K562 (cell line): ENCODE results near the gene SUFU. TPM values are rescaled to one million over a fixed set of nuclear protein-coding genes. Genes with fewer than 3 reads are reported as not detected.

Experiments used
- ATAC-seq: fragments of 200-7000 bp; cut with Tn5 transposase; 3 replicates; pipeline ENCODE4 v1.9.1; 2020; ENCODE audit warnings: moderate library complexity
- BruUV-seq: library from RNA; stranded (reverse); fragments of 400-500 nt; replicated peaks from 2 replicates; lab custom pipeline; 2021; lab: Mats Ljungman, UMichigan
- CTCF ChIA-PET: fragments of 300-600 bp; formaldehyde crosslinking; extraction: SDS; loops from one replicate; lab custom pipeline; 2021; ENCODE audit warnings: low intra/inter-chr PET ratio; lab: Yijun Ruan, JAX
- POLR2A ChIA-PET: fragments of 300-600, 350-650 bp; sonication (Branson Sonifier 250); formaldehyde crosslinking; extraction: SDS; loops from one replicate; lab custom pipeline; 2021; ENCODE audit warnings: antibody characterized with exemption, inconsistent platforms; lab: Yijun Ruan, JAX
- DNase-seq, 4 experiments: peaks; one replicate each; pipeline versions ENCODE4 v3.0.0 to v3.0.0-alpha.2; 2011 to 2018; ENCODE audit warnings: low spot score in 3 of 4, mixed read lengths in 3 of 4; ENCODE audit errors: extremely low read depth in 1 of 4
- FAIRE-seq: peaks from 2 replicates; lab custom pipeline; 2011; peaks lifted over from hg19 to GRCh38; lab: Jason Lieb, UNC
- H2AFZ ChIP-seq: 2 replicates; pipeline ENCODE4 v1.6.0; 2011; ENCODE audit warnings: low read depth, low read length, control low read depth, inconsistent platforms
- H3K27ac ChIP-seq: fragments of 200-600 bp; 3 replicates; pipeline ENCODE4 v1.8.0; 2011; ENCODE audit warnings: low read depth, mild to moderate bottlenecking, control low read depth, inconsistent platforms, low read length, moderate library complexity, mixed read lengths; ENCODE audit errors: extremely low read depth
- H3K27me3 ChIP-seq, 2 experiments: fragments of 300-600 bp in 1 of 2; 2 replicates in 1 of 2; 3 replicates in 1 of 2; pipeline versions ENCODE4 v1.6.0 to v1.8.0; 2011; ENCODE audit warnings: inconsistent platforms in 2 of 2, low read length in 2 of 2, mild to moderate bottlenecking in 1 of 2, mixed read lengths in 1 of 2, moderate library complexity in 1 of 2; ENCODE audit not compliant: control insufficient read depth in 2 of 2, insufficient read depth in 2 of 2
- H3K36me3 ChIP-seq: fragments of 300-600 bp; 3 replicates; pipeline ENCODE4 v1.8.0; 2011; ENCODE audit warnings: mild to moderate bottlenecking, low read length, inconsistent platforms; ENCODE audit not compliant: control insufficient read depth, insufficient read depth
- H3K4me1 ChIP-seq, 2 experiments: fragments of 200-600 bp in 1 of 2; replicated peaks in 1 of 2; 2 replicates in 1 of 2; 3 replicates in 1 of 2; pipeline versions ENCODE4 v1.5.1 to v1.8.0; 2011; ENCODE audit warnings: inconsistent platforms in 2 of 2, low read length in 2 of 2, mild to moderate bottlenecking in 1 of 2, mixed read lengths in 1 of 2, moderate library complexity in 1 of 2; ENCODE audit not compliant: control insufficient read depth in 2 of 2, insufficient read depth in 2 of 2
- H3K4me2 ChIP-seq: 2 replicates; pipeline ENCODE4 v1.6.1; 2011; ENCODE audit warnings: low read length, control low read depth, inconsistent platforms, mixed read lengths; ENCODE audit not compliant: insufficient read depth
- H3K4me3 ChIP-seq: fragments of 200-600 bp; sonication (generic), shearing (Covaris generic); 2 replicates; pipeline ENCODE4 v1.5.1; 2016; ENCODE audit warnings: control low read depth, inconsistent platforms
- H3K79me2 ChIP-seq: fragments of 200-600 bp; 3 replicates; pipeline ENCODE4 v1.8.0; 2011; ENCODE audit warnings: low read length, inconsistent platforms; ENCODE audit not compliant: control insufficient read depth, insufficient read depth
- H3K9ac ChIP-seq, 2 experiments: 2 replicates each; pipeline versions ENCODE4 v1.6.0 to v1.6.1; 2011; ENCODE audit warnings: low read depth in 2 of 2, low read length in 2 of 2, control low read depth in 1 of 2, inconsistent platforms in 1 of 2, mild to moderate bottlenecking in 1 of 2, mixed read lengths in 1 of 2; ENCODE audit not compliant: insufficient read depth in 1 of 2
- H3K9me1 ChIP-seq: one replicate; pipeline ENCODE4 v1.6.0; 2011; ENCODE audit warnings: inconsistent platforms, mild to moderate bottlenecking, low read length, moderate library complexity; ENCODE audit not compliant: control insufficient read depth, insufficient read depth
- H3K9me3 ChIP-seq: replicated peaks from 2 replicates; pipeline ENCODE4 v1.5.1; 2011; ENCODE audit warnings: low read depth, low read length, inconsistent platforms; ENCODE audit not compliant: control insufficient read depth, insufficient read depth
- H4K20me1 ChIP-seq: replicated peaks from 2 replicates; pipeline ENCODE4 v1.6.1; 2011; ENCODE audit warnings: low read length, inconsistent platforms, mixed read lengths; ENCODE audit not compliant: control insufficient read depth, insufficient read depth
- KHSRP ChIP-seq: fragments of 450-650 bp; IDR thresholded peaks from 2 replicates; pipeline ENCODE4 v1.6.1; 2017
- NFE2 ChIP-seq: IDR thresholded peaks from 2 replicates; pipeline ENCODE4 v1.6.1; 2014; ENCODE audit warnings: antibody characterized with exemption, low read depth
- RBM15 ChIP-seq: fragments of 200-400 bp; formaldehyde crosslinking; IDR thresholded peaks from 2 replicates; pipeline ENCODE4 v1.6.1; 2018; ENCODE audit warnings: mild to moderate bottlenecking, low read length, moderate library complexity; ENCODE audit not compliant: insufficient read depth
- SP1 ChIP-seq: sonication (generic); formaldehyde crosslinking; IDR thresholded peaks from 2 replicates; pipeline ENCODE4 v1.8.1; 2022; ENCODE audit warnings: mild to moderate bottlenecking, missing genetic modification reagents
- ZNF696 ChIP-seq: fragments of 250-450 bp; sonication (Bioruptor Pico); conservative IDR thresholded peaks from 2 replicates; pipeline ENCODE4 v1.4.0; 2020; ENCODE audit warnings: mild to moderate bottlenecking, moderate library complexity
- WGBS: fragments of 100-300 bp; shearing (Covaris generic); methylation state at CpG from one replicate; pipeline ENCODE4 v1.1.6; 2016; ENCODE audit warnings: low coverage, mixed read lengths; ENCODE audit not compliant: insufficient coverage; ENCODE audit errors: missing lambda C conversion rate; 5-methylcytosine and 5-hydroxymethylcytosine counted together
- in situ Hi-C: fragments of 300-500 bp; cut with MboI; formaldehyde crosslinking; loops from 4 replicates; pipeline ENCODE4 v1.15.0; 2018; ENCODE audit warnings: inconsistent platforms, mixed read lengths
- intact Hi-C: fragments of 100-400 bp; cut with micrococcal nuclease; formaldehyde crosslinking; loops from 2 replicates; pipeline ENCODE4 v1.14.2; 2022
- polyA plus RNA-seq, 8 experiments: library from polyadenylated mRNA; depleted of rRNA in 4 of 8; stranded (reverse) in 5 of 8; unstranded in 3 of 8; fragments of >200 nt; fragmentation: Nextera tagmentation in 2 of 8; fragmentation: Illumina TruSeq in 1 of 8; extraction: Ambion mirVana in 2 of 8; extraction: Trizol in 1 of 8; gene quantifications; 2 replicates each; pipeline versions ENCODE4 v1.2.1 to v1.2.3, GENCODE V29; 2011 to 2014; ENCODE audit warnings: inconsistent platforms in 1 of 8, missing spikeins in 1 of 8
- total RNA-seq, 7 experiments: library from RNA; depleted of rRNA in 6 of 7; stranded (reverse); fragments of >200 nt in 6 of 7; fragmentation: Illumina TruSeq in 2 of 7; extraction: Trizol in 2 of 7; gene quantifications; 2 replicates each; pipeline versions ENCODE4 v1.2.1 to v1.2.3, GENCODE V29; 2011 to 2021; ENCODE audit warnings: low replicate concordance in 1 of 7
- TF ChIP-seq, protein P1 (sequence below): fragments of 250-450 bp; sonication (Bioruptor Pico); IDR thresholded peaks from 2 replicates; pipeline ENCODE4 v1.4.0; 2020
- TF ChIP-seq, protein P2 (sequence below): sonication (generic); formaldehyde crosslinking; IDR thresholded peaks from 2 replicates; pipeline ENCODE4 v1.8.1; 2022; ENCODE audit warnings: missing genetic modification reagents

Gene SUFU
- total and polyA plus RNA-seq, 9 of the 15 experiments (the other 6 are each of a cell fraction or from before 2014, with no cell fraction given), result 0.59 to 6.3 (median 0.82) TPM

DNA sequence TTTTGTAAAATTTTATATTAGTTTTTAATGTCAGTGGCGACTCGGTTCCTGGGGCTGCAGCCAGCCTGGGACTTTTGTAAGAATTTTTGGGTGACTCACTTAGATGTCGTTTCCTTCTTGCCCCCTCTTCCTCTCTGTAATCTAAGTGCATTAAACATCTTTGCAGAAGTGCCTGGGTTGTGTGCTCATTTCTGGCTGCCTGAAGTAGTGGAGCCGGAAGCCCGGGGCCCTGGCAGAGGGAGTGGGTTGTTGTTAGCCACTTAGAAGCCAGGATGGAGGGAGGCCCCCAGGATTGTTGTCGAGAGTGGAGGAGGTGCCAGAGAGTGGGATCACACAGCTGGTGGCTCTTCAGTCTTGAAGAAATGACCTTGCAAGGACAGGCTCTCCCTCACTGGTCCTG, 129.5 kb downstream of the SUFU start:
- intact Hi-C loops, result no loop called here
- Histone ChIP-seq H3K9ac (no peak overlapping the region), H3K9me1 (no peaks in the 10 kb centered on the region), H3K36me3 (0 out of 3 replicates have a peak, but pooled peaks cover 3% of the 10 kb centered on the region), H3K27me3 (no peaks in the 10 kb centered on the region), H3K4me3 (no peak overlapping the region), H3K4me1 (peaks cover 0 to 7% of the 10 kb centered on the region in 2 experiments; a peak in 3 of 5 replicates), H3K79me2 (no peaks in the 10 kb centered on the region), H3K4me2 (no peak overlapping the region), H3K9me3 (no peaks in the 10 kb centered on the region), H4K20me1 (no peaks in the 10 kb centered on the region), H2AFZ (no peak overlapping the region), H3K27ac (no peak overlapping the region)
- CTCF ChIA-PET, result no interaction called here
- ATAC-seq, result no peak
- no peak for FAIRE-seq
- 32% methylated on average over 5 of the region's 6 CpGs for WGBS
- BruUV-seq, result no TSS peak
- TF ChIP-seq ZNF696 (no peak), NFE2 (no peak), SP1 (CRISPR knock-in tag) (no peak), RBM15 (no peak), KHSRP (no peak)
- TF ChIP-seq, protein P1, sequence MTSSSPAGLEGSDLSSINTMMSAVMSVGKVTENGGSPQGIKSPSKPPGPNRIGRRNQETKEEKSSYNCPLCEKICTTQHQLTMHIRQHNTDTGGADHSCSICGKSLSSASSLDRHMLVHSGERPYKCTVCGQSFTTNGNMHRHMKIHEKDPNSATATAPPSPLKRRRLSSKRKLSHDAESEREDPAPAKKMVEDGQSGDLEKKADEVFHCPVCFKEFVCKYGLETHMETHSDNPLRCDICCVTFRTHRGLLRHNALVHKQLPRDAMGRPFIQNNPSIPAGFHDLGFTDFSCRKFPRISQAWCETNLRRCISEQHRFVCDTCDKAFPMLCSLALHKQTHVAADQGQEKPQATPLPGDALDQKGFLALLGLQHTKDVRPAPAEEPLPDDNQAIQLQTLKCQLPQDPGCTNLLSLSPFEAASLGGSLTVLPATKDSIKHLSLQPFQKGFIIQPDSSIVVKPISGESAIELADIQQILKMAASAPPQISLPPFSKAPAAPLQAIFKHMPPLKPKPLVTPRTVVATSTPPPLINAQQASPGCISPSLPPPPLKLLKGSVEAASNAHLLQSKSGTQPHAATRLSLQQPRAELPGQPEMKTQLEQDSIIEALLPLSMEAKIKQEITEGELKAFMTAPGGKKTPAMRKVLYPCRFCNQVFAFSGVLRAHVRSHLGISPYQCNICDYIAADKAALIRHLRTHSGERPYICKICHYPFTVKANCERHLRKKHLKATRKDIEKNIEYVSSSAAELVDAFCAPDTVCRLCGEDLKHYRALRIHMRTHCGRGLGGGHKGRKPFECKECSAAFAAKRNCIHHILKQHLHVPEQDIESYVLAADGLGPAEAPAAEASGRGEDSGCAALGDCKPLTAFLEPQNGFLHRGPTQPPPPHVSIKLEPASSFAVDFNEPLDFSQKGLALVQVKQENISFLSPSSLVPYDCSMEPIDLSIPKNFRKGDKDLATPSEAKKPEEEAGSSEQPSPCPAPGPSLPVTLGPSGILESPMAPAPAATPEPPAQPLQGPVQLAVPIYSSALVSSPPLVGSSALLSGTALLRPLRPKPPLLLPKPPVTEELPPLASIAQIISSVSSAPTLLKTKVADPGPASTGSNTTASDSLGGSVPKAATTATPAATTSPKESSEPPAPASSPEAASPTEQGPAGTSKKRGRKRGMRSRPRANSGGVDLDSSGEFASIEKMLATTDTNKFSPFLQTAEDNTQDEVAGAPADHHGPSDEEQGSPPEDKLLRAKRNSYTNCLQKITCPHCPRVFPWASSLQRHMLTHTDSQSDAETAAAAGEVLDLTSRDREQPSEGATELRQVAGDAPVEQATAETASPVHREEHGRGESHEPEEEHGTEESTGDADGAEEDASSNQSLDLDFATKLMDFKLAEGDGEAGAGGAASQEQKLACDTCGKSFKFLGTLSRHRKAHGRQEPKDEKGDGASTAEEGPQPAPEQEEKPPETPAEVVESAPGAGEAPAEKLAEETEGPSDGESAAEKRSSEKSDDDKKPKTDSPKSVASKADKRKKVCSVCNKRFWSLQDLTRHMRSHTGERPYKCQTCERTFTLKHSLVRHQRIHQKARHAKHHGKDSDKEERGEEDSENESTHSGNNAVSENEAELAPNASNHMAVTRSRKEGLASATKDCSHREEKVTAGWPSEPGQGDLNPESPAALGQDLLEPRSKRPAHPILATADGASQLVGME (CRISPR knock-in tag), result no peak
- TF ChIP-seq, protein P2, sequence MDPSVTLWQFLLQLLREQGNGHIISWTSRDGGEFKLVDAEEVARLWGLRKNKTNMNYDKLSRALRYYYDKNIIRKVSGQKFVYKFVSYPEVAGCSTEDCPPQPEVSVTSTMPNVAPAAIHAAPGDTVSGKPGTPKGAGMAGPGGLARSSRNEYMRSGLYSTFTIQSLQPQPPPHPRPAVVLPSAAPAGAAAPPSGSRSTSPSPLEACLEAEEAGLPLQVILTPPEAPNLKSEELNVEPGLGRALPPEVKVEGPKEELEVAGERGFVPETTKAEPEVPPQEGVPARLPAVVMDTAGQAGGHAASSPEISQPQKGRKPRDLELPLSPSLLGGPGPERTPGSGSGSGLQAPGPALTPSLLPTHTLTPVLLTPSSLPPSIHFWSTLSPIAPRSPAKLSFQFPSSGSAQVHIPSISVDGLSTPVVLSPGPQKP (CRISPR knock-in tag), result no peak
- in situ Hi-C loops, result no loop called here
- POLR2A ChIA-PET, result interaction anchor here (0.6 kb wide), 1 partner anchor 15 kb away, joined by 4 read pairs; no protein-coding TSS in a partner anchor
- DNase-seq, result no peak
